HG03280 (cell line): ENCODE results near the gene TBXAS1.
A peak's percentile ranks its signal among the peaks of the same experiment; 100 is the strongest.

ENCODE experiments used
- ATAC-seq: cut with Tn5 transposase; IDR thresholded peaks from one replicate; pipeline ENCODE4 v1.9.1; 2021; ENCODE audit warnings: mild to moderate bottlenecking, moderate library complexity; ENCODE audit not compliant: unreplicated experiment

TBXAS1 gene

DNA sequence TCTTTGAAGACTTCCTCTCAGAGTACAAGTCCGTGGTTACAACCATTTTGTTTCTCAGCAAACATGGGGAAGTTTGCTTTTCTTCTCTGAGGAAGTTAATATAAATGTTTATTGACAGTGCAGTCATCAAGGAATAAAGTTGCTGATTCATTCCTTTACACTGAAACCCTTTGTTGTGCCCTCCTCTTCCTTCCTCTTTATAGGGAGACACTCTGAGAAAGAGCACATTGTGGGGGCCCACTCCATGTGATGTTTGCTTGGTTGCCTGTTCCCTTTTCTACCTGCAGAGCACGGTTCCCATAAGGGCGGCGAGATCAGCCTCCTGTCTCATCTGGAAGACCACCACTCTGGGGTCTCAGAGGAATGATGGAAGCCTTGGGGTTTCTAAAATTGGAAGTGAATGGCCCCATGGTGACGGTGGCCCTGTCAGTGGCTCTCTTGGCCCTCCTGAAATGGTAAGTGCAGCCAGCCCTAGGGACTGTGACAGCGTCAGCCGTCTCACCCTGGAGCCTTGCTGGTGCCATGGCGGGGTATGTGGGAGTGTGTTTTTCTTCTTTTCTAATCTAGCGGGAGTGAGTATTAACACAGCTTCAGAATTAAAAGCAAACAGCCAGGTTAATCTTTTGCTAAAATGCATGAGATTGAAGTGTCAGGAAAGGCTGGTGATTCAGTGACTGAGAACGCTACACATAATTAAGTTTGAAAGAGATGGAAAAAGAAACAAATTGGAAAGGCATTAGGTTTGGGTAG, at the start of gene TBXAS1:
Gene TBXAS1, plus strand, starts transcription at position 240 of the 750 bp plus-strand sequence. Its CDS starts 127 bp downstream, at position 367.
- no peak for ATAC-seq

DNA sequence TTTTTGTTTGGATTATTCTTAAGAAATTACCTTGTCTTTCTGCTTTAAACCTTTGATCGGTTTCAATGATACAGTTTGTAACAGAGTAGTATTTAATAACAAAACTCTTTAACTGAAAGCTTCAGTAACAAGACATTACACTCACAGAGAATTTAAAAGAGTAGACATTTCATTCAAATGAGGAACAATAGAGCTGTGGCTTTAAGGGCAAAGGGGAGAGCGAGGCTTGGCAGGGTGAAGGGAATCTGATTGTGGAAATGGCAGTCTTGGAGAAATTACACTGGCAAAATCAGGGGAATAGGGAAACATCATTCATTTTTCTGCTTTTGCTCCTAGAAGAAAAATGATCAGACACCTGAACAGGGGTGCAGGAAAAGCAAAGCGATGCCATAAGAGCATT, 46.1 kb upstream of the TBXAS1 start:
- ATAC-seq: no peak

DNA sequence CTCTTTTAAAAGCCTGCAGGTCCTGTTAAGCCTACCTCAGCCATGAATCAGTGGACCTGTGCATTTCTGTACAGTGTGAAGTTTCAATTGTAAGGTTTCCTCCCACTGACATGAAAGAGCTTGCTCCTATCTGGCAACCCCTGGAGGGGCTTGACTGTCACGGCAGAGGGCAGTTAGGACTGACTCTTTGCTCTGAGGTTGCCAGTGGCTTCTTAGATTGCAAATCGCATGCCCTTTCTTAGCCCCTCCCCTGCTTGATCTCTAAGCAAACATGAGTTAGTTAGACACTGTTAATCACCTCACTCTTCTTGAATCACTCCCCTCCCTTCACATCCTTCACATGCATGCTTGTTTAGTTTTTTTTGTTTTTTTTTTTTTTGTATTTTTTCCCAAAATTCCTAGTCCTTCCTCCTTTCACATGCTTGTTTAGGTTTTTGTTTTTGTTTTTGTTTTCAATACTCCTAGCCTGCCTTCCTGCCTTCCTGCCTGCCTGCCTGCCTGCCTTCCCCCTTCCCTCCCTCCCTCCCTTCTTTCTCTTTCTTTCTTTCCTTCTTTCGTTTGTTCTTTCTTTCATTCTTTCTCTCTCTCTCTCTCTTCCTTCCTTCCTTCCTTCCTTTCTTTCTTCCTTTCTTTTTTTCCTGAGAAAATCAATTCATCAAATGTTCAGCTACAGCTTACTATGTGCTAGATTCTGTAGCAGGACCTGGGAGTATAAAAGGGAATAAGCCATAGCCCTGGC, 45.2 kb upstream of the TBXAS1 start:
- ATAC-seq: no peak

DNA sequence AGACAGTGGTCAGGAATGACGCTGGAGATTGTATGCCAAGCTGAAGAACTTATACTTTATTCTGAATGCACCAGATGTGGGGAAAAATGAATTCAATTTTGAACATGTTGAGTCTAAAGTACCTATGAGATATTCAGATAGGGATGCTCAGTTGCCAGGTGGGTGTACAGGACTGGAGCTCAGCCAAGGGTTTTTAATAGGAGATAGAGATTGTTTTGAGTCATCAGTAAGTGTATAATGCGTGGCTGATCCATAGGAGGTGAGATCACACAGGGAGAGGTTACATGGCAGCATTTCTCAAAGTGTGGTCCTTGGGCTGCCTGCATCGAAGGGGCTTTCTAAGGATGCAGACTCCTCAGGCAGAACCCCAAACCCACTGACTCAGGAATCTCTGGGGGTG, 44.4 kb upstream of the TBXAS1 start:
- ATAC-seq: no peak

DNA sequence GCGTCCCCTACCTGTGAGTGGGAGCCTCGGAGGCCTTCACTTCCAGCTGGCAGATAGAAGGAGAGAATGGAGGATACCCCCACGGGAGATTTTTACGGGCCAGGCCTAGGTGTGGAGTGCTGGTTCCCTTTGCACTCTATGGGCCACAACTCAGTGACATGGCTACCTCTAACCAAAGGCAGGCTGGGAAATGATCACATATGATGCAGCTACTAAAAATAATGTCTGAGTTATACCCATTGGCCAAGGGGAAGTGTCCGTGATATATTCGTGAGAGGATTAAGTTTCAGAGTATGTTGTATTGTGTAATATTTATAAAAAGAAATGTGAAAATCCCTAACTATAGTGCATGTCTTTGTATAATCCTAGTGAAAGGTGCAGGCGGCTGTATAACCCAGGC, 37.7 kb upstream of the TBXAS1 start:
- no peak for ATAC-seq

DNA sequence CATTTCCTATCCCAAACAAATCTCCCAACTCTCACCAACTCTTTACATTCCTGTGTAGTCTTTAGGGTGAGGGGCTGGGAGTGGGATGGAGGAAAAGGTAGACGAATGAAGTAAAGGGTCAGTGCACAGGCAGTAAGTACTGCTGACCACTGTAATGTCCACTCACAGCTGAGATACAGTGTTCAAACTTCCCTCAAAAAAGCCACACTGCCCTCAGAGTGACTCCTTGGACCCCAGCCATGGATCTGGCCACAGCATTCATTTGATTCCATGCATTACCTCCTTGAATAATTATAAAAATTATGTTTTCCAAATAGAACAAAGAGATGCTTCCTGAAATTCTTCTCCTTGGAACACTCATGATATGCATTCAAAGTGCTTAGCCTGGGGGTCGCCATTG, 31.5 kb upstream of the TBXAS1 start:
- ATAC-seq: no peak

DNA sequence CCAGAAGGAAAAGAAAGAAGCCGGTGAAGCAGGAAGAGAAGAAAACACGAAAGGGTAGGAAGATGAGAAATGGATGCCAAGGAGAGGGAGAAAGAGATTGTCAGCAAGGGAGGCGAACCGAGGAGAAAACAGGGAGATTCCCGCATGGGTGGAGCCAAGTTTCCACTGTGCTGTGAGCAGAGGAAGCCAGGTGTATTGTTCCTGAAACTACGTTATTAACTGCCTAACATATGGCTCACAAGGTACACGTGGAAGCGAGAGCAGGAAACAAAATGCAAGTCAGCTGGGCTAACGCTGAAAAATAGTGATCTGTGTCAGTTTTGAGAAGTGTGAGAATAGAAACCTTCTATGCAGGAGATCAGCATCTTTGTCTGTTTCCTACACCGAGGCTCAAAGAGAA, 30.8 kb upstream of the TBXAS1 start:
- peak; percentile 87 for ATAC-seq

DNA sequence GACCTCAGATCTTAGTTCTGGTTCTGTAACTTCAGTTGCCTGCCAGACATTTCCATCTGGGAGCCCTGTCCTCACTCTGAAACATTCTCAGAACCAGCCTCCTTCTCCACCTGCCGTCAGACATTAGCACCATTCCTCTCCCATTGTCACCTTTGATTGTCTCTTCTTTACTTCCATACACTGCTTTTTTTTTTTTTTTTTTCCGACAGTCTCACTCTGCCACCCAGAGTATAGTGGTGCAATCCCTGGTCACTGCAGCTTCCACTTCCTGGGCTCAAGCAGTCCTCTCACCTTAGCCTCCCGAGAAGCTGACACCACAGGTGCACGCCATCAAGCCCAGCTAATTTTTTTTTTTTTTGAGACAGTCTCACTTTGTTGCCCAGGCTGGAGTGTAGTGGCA, 30.2 kb upstream of the TBXAS1 start:
- no peak for ATAC-seq

DNA sequence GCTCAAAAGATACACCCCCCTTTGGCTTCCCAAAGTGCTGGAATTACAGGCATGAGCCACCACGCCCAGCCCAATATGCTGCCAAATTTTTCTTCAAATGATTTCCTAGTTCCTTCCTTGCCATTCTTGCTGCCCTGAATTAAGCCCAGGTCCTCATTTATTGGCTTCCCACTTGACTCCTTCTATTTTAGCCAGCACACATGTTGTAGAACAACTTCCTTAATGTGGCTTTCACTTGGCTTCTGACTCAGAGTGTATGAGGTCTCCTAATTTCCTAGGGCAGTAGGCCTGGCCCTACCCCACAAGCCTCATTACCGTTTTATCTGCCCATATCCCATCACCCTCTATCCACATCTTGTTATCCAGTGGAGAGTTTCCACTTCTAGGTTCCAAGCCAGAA, 29.5 kb upstream of the TBXAS1 start:
- no peak for ATAC-seq

DNA sequence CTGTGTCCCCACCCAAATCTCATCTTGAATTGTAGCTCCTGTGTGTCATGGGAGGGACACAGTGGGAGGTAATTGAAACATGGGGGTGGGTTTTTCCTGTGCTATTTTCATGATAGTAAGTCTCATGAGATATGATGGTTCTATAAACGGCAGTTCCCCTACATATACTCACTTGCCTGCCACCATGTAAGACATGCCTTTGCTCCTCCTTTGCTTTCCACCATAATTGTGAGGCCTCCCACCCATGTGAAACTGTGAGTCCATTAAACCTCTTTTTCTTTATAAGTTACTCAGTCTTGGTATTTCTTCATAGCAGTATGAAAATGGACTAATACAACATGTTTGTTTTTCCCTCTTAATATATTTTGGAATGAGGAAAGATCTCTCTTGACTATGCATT, 24.5 kb upstream of the TBXAS1 start:
- no peak for ATAC-seq

DNA sequence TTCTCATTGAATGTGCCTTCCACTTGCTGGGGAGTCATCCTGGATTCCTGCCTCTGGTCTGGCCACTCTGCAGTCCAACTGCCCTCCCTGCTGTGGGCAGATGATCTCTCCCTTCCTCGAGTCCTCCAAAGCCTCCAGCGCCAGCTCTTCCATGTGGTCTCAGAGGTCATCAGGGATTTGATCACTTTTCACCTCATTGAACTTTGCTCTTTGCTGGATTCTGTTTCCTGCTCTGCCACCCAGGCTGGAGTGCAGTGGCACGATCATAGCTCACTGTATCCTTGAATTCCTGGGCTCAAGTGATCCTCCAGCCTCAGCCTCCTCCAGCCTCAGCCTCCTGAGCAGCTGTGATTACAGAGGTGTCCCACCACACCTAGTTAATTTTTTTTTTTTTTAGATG, 22.1 kb upstream of the TBXAS1 start:
- ATAC-seq: no peak

DNA sequence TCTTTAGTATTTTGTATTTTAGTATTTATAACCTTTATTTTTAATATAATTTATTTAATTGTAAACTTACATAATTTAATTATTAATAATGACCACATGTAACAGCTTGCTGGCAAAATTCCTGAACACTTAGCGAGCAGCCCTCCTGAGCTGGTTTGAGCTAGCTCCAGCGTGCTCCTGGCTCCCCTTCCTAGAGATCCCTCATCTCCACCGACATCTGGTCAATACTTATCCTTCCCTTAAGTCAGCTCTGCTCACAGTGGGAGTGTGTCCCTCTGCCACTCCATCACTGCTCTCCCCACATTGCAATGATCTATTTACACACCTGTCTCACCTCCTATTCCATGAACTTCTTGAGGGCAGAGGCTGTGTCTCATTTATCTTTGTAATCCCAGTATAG, 20.6 kb upstream of the TBXAS1 start:
- no peak for ATAC-seq

DNA sequence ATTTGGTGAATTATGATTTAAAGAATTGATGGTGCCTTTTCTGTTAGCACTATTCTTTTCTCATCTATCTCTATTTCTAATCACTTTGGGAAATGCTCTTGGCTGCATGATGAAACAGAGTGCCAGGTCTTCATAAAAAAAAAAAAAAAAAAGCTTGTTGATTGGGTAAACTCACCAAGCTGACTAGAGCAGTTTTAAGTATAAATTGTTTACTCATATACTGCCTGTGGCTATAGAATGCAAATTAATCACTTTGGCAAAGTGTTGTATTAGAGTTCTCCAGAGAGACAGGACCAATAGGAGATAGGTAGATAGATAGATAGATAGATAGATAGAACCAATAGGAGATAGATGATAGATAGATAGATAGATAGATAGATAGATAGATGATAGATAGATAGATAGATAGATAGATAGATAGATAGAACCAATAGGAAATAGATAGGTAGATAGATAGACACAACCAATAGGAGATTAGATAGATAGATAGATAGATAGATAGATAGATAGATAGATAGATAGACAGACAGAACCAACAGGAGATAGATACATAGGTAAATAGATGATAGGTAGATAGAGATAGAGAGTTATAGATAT, 20.1 kb upstream of the TBXAS1 start:
- no peak for ATAC-seq

DNA sequence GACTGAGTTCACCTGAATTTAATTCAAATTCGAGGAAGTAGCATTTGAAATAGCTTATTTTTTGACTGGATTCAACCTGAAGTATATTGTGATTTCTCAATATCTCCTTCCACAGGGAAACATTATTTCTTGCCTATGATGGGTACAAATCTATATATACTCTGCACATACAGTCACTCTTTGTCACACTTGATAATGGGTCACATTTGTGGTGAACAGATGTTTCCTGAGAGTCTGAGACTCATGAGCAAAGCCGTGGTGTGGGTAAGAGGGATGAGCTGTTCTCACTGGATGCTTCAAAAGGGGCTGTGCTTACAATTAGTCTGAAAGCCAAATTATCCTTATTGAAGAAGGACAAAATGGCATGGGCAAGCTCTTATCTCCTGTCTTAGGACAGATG, 18.0 kb upstream of the TBXAS1 start:
- no peak for ATAC-seq

DNA sequence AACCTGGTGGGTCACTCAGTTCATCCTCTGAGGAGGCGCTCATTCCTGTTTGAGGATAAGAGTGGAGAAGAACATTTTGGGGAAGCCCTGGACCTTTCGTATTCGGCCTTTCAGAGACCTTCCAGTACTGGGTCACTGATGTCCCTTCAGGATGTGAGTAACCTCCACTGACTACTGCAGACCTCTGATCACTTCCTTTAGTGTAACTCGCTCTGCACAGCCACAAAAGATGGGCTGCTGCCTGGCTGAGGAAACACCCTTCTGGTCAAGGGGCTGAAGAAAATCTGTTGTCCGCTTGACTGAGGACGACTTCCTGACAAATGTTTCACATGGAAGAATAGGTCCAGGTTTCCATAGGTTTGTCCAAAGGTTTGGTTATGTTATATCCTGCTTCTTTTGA, 15.9 kb upstream of the TBXAS1 start:
- ATAC-seq: no peak

DNA sequence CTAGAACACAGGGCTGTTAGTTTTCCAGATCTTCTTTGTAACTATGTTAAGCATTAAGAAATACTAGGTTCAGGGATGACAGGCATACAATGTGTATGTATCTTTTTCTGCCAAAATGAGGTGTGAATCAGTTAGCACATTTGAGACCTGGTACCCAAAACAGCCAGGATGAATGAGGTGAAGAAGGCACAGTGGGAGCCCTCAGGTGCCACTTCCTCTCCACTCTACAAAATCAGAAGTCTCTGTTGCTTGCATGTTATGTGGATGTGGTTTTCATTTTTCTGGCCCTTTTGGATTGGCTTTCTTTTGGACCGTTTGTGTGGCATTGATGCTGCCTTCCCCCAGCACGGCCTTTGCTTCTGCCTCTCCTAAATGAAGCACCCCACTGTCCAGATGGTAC, 15.4 kb upstream of the TBXAS1 start:
- no peak for ATAC-seq

DNA sequence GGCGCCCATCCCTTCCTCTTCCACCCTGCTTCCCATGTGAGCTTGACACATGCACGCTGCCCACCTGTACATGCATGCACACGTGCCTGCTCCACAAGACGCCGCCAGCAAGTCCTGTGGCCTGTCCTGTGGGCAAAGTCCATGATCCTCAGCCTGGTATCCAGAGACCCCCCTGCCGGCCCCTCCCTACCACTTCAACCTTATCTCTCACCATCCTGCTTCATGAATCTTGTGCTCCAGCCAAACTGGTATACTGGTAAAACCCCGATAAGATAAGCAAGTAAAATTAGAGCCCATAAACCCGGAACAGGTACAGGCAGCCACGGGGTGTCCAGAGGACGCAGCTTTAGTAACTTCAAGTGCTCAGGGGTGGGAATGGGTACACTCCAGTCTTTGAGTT, 11.8 kb upstream of the TBXAS1 start:
- no peak for ATAC-seq

DNA sequence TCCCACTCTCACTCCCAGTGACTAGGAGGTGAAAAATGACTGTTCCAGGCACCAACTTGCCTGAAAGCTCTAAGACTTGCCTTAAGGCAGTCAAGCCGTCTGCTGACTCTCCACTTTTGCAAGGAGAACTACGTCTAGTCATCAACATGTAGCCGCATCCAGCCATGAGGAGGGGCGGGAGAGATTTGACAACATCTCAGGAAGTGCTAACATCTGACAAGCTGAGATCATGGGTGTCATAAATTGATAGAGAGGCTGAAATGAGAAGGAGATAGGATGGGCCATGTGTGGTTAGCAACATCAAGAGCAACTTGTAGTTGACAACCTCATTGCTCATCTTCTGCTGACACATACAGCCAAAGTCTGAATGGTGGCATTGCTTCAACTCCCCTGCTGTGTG, 9.0 kb upstream of the TBXAS1 start:
- no peak for ATAC-seq

DNA sequence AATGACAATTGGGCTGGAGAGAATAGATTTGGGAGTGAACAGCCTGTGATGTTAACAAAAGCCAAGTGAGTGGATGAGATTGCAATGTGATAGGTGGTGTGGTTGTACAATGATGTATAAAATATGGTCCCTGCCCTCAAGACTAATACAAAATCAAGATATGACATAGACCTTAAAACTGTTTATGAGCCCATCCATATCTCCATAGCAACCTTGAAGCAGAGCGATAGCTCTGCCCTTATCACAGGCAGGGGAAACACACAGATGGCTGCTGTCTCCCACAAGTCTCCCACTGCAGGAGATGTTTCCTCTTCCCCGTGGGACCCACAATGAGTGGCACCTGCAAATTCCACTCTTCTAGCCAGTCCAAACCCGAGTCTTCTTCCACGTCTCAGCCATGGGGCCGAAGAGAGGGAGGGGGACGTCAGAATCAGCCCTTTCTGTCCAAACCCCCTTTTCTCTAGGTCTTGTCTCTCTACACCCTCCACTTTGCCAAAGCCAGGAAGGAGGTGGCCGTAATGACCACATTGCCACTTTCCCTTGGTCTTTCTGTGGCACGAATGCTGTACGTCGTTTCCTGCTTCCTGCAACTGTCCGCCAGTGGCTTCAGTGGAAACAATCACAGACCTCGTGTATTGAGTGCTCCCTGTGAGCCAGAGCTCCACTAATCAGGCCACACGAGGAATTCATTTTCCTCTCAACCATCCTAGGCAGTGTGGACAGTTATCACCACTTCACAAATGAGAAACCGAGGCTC, 7.5 kb upstream of the TBXAS1 start:
- ATAC-seq: no peak

DNA sequence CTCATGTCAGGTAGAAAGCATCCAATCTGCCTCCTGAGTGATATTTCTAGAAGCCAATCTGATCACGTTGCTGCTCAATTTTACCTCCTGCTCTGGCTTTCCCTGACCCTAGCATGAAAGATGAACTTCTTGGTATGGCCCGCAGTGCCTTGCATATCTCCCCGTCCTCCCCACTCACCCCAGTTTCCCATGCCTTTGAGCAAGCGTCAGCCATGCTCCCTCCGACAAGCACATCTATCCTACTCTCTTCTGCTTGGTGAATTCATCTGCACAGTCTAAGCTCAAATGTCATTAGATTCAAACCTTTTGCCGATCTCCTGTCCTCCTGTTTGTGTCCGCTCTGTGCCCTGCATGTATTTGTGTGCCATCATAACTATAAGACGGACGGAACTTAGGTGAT, 6.2 kb upstream of the TBXAS1 start:
- no peak for ATAC-seq

DNA sequence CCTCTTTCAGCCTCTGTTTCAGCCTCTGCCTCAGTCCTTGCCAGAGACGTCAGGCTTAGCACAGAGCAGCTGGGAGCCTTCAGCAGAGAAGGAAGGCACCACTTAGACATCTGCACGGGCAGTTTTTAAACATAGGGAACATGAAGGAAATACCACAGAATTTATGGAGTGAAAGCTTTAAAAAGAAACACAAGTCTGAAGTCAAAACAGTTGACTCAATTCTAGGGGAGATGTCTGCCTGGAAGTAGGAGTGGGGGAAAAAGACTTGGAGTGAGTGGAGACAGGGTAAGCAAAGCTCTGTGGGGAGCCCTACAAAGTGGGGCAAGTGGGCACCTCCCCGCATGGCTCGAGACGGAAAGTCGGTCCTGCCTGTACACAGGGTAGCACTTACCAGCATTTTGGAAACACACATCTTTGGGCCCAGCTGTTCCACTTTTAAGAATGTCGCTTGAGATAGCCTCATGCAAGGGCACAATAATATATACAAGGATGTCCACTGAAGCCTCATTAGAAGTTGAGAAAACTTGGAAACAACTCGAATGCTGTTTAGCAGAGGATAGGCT, 5.0 kb upstream of the TBXAS1 start:
- ATAC-seq: no peak
